Right lung (tissue), 10 donors: ENCODE results near the gene GALNT11. TPM values are rescaled to one million over a fixed set of nuclear protein-coding genes. Genes with fewer than 3 reads are reported as not detected.
"Not testable (repeated sequence)": the region's sequence is repeated elsewhere in the genome, so short reads cannot be mapped to it uniquely, and the experiment has no call there.

Source experiments
- DNase-seq, 2 donors: peaks; one replicate each; pipeline ENCODE4 v3.0.0-alpha.2; 2013
- long read RNA-seq, 8 donors: transcript quantifications; one replicate each; lab custom pipeline, GENCODE V29; 2026
- polyA plus RNA-seq, 5 donors: library from polyadenylated mRNA; unstranded; fragments of 120-200 nt; gene quantifications; one replicate each; pipeline versions ENCODE4 v1.2.1 to v1.2.3, GENCODE V29; 2013; ENCODE audit warnings: inconsistent platforms in 1 of 5, low replicate concordance in 1 of 5; ENCODE audit not compliant: insufficient read length in 5 of 5, insufficient read depth in 1 of 5

Gene GALNT11
- 10 to 100 TPM; 61.3 to 67.2 (median 65.7) TPM for polyA plus RNA-seq
- long read RNA-seq, donor 1, transcript GALNT11-205 (12 exons, 2,727 nt) = major isoform, 21 of 28 reads
- long read RNA-seq, donor 1, partial matches to known transcripts = 6 of 28 reads
- long read RNA-seq, donor 1, other reads (novel, unspliced or antisense) = 0 of 28 reads
- long read RNA-seq, donor 2, transcript GALNT11-205 (12 exons, 2,727 nt) = major isoform, 15 of 15 reads
- long read RNA-seq, donor 2, partial matches to known transcripts = 0 of 15 reads
- long read RNA-seq, donor 2, other reads (novel, unspliced or antisense) = 0 of 15 reads
- long read RNA-seq, donor 3, transcript GALNT11-205 (12 exons, 2,727 nt) = major isoform, 10 of 10 reads
- long read RNA-seq, donor 3, partial matches to known transcripts = 0 of 10 reads
- long read RNA-seq, donor 3, other reads (novel, unspliced or antisense) = 0 of 10 reads
- long read RNA-seq, donor 4, transcript GALNT11-205 (12 exons, 2,727 nt) = major isoform, 8 of 14 reads
- long read RNA-seq, donor 4, partial matches to known transcripts = 6 of 14 reads
- long read RNA-seq, donor 4, other reads (novel, unspliced or antisense) = 0 of 14 reads
- long read RNA-seq, donor 5, transcript GALNT11-205 (12 exons, 2,727 nt) = major isoform, 16 of 27 reads
- long read RNA-seq, donor 5, partial matches to known transcripts = 11 of 27 reads
- long read RNA-seq, donor 5, other reads (novel, unspliced or antisense) = 0 of 27 reads
- long read RNA-seq, donor 6, transcript GALNT11-205 (12 exons, 2,727 nt) = major isoform, 18 of 18 reads
- long read RNA-seq, donor 6, partial matches to known transcripts = 0 of 18 reads
- long read RNA-seq, donor 6, other reads (novel, unspliced or antisense) = 0 of 18 reads
- long read RNA-seq, donor 7, transcript GALNT11-205 (12 exons, 2,727 nt) = major isoform, 30 of 30 reads
- long read RNA-seq, donor 7, partial matches to known transcripts = 0 of 30 reads
- long read RNA-seq, donor 7, other reads (novel, unspliced or antisense) = 0 of 30 reads
- long read RNA-seq, donor 8, transcript GALNT11-205 (12 exons, 2,727 nt) = major isoform, 8 of 8 reads
- long read RNA-seq, donor 8, partial matches to known transcripts = 0 of 8 reads
- long read RNA-seq, donor 8, other reads (novel, unspliced or antisense) = 0 of 8 reads

DNA sequence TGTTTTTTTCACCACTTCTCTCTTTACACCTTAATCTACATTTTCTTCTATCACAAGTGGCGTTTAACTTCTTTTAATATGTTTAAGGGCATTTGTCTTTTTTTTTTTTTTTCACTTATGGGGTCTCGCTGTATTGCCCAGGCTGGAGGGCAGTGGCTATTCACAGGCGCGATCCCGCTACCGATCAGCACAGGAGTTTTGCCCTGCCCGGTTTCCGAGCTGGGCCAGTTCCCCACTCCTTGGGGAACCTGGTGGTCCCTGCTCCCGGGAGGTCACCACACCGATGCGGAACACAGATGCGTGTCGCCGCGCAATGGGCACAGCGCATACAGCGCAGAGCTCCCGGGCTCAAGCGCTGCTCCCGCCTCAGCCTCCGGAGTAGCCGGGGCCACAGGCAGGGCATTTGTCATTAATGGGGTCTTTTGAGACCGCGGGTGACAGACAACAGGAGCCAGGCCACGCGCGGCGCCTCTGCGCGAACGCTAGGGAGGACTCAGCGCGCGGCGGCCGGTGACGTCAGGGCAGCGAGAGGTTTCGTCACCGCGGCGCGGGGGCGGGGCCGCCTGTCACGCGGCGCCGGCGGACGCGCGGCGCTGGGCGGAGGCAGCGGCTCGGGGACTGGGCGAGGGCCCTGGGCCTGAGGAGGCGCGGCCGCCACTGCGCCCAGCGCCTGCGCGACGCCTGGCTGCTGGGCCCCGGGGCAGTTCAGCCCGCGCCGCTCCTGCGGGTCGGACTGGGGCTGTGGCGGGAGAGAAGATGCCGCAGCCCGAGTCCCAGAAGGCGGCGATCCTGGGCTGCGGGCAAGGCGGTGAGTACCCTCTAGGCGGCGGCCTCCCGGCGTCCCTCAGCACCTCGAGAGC, at the start of gene GALNT11:
Gene GALNT11 (plus strand): TSS at position 598 of the 860 bp plus-strand sequence. CDS start 68,554 bp downstream, outside the sequence.
- peak; percentile 87 for DNase-seq

DNA sequence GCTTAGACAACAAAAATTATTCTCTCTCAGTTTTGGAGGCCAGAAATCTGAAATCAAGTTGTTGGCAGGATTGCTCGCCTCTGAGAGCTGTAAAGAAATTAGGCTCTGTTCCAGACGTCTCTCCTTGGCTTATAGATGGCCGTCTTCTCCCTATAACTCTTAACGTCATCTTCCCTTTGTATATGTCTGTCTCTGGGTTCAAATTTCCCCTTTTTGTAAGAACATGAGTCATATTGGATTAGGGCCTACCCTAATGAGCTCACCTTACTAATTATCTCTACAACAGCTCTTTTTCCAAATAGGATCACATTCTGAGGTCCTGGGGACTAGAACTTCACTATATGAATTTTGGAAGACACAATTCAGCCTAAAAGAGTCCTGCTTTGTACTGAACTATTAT, 46.9 kb upstream of the GALNT11 start:
- DNase-seq = no peak

DNA sequence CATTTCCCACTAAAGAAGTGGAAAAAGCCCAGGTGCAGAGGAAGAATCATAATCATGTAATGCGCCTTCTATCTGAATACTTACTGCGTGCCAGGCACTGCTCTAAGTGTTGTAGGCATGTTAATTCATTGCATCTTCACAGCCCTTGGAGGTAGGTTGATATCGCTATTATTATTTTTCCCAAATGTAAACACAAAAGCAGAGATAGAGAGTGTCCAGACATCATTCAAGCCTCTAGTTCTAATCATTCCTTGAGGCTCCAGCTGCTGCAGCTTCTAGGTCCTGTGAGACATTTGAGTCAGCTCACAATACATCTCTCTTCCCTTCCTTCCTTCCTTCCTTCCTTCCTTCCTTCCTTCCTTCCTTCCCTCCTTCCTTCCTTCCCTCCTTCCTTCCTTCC, 44.3 kb upstream of the GALNT11 start:
- DNase-seq = no peak

DNA sequence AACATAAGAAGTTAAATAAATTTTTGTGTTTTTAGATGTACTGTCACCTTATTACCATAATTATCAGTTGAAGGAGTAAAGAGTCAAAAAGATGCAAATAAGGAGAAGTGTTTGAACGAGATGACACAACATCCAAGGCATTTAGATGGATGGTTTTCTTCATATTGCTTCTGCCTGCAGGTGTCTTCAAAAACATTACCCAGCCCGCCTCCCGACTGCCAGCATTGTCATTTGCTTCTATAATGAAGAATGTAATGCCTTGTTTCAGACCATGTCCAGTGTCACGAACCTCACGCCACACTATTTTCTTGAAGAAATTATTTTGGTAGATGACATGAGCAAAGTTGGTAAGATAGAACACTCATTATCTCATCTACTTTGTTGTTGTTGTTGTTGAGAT, 42.7 kb upstream of the GALNT11 start:
- DNase-seq = no peak

DNA sequence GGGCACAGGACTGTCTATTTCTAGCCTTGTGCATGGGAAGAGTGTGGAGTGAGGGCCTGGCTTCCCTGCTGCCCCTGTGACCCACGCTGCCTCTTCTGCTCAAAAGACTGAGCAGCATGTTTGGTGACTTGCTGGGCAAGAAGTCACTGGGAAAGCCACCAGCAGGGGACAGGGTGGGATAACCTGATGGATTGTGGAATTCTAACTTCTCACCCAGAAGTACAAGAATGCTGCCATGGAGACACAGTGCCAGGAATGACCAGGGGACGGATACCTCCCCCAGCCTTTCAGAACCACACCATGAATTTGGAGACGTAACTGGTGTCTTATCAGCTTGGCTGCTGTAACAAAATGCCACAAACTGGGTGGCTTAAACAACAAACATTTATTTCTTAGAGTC, 40.9 kb upstream of the GALNT11 start:
- no peak for DNase-seq

DNA sequence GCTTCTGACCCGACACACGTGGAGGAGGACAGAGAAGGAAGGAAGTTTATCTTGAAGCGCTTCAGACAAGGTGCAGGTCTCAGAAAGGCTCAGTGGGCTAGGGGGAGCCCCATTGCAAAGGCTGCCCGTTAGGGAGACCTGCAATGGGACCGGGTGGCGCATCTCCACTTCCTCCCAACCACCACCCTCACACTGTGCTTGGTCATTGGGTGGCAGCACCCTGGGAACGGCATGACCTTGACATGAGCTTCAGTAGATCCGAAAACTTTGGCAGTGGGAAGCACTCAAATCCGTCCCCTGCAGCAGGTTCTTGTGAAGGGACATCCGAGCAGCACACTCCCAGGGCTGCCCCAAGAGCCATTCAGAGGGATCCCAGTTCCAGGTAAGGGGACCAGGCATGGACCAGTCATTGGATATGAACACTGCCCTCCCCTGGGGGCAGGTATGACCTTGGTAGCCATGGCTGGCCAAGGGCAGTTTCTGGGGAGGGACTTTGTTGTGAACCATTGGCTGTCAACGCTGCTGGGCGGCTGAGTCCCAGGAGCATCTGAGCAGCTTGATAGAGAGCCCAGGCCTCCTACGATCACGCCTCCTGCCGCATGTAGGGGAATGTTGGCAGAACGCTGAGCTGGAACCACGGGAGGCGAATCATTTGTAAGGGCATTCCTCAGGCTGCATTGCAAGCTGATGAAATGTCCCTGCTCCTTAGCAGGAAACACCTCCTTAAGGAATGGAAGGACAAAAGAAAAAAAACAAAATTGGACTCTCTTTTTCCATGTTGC, 37.5 kb upstream of the GALNT11 start:
- no peak for DNase-seq

DNA sequence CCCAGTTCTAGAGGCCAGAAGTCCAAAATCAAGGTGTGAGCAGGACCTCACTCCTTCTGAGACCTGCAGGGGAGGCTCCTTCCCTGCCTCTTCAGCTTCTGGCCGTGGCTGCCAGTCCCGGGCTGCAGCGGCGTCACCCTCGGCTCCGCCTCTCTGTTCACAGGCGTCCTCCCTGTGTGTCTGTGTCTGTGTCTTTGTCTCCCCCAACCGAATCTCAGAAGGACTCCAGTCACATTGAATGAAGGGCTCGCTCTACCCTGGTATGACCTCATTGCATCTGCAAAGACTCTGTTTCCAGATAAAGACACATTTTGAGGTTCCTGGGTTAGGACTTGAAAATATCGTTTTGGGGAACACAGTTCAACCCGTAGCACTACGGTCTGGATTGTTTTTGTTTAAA, 33.1 kb upstream of the GALNT11 start:
- DNase-seq = peak; percentile 17 to 22

DNA sequence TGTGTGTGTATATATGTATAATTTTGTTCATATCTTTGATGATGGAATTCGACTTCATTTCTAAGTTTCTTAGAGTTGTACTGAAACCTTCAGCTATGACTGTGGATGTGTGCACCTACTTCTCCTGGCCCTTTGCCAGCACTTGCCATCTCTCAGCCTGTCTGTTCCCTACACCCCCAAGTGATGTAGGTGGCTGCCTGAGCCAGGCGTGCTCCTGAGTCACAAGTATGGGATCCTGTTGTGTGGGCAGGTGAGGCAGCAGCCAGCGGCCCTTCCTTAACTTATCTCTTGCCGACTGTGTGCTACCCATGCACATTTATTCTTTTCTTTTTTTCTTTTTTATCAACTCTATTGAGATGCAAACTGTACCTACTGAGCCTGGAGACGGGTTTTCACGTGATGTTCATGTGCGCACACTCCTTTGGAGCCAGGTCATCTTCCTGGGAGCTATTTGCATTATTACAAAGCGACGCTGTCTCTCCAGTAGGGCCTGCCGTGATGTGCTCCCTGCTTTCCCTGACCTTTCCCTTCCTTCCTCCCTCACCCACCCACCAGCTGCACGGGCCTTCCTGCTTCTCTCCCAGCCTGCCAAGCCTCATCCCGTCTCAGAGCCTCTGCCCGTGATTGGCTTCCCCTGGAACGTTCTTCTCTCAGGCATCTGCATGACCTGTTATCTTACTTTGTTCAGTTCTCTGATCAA, 31.3 kb upstream of the GALNT11 start:
- no peak for DNase-seq

DNA sequence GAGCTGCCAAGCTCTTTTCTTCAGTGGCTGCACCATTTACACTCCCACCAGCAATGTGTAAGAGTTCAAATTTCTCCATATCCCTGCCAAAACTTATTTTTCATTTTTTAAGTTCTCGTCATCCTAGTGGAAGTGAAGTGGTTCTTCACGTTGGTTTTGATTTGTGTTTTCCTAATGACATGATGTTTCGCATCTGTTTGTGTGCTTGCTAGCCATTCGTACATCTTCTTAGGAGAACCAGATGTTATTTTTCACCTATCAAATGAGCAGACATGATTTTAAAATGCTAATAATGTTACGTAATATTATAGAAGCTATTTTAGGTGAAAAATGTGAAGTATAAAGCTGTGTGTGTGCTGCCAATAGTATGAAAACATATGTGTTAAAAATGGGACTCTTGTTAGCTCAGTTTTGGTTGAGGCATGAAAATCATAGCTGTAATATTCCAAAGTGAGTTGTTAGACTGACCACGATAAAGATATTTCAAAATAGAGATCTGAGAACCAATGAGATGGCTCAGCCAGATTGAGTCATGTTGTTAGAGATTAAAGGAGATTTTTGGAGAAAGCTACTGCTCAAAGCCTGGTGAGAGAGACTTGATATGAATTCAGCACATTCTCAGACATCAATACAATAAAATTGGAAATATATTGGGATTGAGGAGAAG, 25.9 kb upstream of the GALNT11 start:
- DNase-seq = peak; percentile 38 to 46

DNA sequence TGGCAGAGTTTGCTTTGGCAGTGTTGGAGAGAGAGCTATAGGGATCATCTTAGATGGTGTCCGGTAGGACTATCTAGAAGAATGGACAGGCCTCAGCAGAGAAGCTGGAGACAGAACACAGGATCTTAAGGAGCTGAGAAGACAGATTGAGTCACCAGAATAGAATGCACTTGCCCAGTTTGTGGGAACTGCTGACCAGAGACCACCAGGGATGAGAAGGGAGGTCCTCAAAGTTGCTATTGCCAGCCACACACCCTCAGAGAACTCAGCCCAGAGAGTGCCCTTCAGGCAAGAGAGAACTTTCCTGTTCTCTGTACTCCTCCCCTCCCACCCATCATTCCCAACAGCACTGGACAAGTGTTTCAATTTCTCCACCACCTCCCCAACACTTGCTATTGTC, 25.3 kb upstream of the GALNT11 start:
- DNase-seq = no peak

DNA sequence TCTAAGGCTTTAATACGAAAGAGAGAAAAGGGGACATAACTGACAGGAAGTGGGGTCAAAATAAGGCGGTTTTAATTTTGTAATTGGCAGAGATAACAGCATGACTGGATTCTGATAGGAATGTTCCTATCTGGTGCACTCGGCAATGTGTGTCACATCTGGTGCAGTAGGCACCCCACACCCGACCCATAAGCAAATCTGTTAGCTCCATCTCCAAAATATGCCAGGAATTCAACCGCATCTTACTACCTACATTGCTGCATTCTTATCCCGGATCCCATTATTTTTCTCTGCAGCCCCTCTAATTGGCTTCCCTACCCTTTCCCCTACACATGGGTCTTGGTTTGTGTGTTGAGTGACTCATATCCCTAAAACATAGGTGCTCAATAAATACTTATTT, 19.1 kb upstream of the GALNT11 start:
- DNase-seq = no peak

DNA sequence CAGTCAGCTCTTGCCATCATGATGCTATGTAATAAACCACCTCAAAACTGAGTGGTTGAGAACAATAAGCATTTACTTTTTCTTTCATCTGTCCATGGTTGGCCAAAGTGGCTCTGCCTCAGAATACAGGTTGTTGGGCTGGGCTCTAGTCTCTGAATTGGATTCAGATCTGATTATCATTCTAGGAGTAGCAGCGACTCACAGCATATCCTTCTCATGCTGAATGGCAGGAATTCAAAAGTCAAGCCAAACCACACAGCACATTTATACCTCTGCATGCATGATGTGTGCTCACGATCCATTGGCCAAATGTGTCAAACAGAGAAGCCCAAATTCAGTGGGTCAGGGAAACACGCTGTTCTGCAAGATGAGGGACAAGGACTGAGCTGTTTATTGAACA, 13.6 kb upstream of the GALNT11 start:
- DNase-seq = no peak

DNA sequence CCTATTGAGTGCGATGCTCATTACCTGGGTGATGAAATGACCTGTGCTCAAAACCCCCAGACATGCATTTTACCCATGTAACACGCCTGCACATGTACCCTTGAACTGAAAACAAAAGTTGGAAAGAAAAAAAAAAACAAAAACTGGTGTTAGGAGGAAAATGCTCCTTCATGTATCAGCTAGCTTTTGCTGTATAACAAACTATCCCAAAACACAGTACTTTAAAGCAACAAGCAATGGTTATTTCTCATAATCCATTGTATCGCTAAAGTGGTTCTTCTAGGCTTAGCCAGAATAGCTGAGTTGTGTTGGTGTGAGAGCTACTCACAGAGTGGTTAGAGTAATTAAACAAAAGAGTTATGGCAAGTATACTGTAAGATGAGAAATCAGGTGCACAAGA, 12.2 kb upstream of the GALNT11 start:
- DNase-seq = no peak

DNA sequence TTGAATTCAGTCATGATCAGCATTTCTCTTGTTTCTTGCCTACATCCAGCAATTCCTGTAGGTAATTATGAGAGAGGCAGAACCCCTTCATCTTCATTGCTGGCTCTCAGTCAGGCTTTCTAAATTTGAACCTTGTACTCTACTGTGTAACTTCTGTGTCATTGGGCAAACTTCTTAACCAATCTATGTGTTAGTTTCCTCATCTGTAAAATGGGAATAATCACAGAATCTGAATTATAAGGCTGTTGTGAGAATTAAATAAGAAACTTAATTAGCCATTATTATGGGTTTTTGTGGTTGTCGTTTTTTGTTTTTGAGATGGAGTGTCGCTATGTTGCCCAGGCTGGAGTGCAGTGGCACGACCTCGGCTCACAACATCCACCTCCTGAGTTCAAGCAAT, 11.5 kb upstream of the GALNT11 start:
- DNase-seq = no peak

DNA sequence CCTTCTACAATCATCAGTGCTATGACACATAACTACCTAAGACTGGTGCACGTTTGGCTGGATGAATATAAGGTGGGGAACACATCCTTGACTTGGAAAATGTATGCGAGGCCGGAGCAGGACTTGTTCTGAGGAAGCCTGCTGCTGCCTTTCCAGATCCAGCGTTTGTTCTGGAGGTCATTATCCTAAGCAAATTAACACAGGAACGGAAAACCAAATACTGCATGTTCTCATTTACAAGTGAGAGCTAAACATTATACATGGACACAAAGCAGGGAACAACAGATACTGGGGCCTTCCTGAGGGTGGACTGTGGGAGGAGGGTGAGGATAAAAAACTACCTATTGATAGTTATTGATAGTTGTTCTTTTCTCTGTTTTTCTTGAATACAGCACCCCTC, 10.8 kb upstream of the GALNT11 start:
- no peak for DNase-seq

DNA sequence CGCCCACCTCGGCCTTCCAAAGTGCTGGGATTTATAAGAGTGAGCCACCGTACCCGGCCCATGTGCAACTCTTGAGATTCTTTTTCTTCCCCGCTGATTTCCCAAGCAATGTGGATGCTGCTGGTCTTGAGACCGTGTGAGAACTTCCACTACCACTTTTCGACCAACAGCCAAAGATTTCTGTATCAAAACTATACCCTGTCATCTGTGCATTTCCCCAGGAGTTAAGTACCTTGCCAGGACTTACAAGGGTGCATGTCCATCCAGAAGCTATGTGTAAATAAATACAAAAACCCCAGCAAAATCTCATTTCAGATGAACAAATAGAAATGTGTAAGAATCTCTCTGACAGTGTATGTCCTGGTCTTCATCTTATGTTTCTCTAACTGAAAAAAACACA, 9.9 kb upstream of the GALNT11 start:
- no peak for DNase-seq

DNA sequence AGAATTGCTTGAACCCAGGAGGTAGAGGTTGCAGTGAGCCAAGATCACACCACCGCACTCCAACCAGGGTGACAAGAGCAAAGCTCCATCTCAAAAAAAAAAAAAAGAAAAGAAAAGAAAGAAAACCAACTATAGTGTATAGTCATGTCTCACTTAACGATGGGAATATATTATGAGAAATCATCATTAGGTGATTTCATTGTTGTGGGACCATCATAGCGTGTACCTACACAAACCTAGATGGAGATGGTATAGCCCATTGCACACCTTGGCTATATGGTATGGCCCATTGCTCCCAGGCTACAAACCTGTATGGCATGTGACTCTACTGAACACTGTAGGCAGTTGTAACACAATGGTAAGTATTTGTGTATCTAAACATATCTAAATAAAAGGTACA, 8.5 kb upstream of the GALNT11 start:
- no peak for DNase-seq

DNA sequence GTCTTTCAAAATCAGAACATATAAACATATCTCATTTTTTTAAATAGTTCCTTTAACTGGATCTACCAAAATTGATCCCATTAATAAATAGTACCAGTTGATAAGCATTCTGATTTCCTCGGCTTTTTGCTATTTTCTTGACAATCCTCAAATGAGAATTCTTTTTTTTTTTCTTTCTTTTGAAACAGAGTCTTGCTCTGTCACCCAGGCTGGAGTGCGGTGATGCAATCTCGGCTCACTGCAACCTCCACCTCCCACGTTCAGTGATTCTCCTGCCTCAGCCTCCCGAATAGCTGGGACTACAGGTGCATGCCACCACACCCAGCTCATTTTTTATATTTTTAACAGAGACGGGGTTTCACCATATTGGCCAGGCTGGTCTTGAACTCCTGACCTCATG, 7.8 kb upstream of the GALNT11 start:
- DNase-seq = not testable (repeated sequence)

DNA sequence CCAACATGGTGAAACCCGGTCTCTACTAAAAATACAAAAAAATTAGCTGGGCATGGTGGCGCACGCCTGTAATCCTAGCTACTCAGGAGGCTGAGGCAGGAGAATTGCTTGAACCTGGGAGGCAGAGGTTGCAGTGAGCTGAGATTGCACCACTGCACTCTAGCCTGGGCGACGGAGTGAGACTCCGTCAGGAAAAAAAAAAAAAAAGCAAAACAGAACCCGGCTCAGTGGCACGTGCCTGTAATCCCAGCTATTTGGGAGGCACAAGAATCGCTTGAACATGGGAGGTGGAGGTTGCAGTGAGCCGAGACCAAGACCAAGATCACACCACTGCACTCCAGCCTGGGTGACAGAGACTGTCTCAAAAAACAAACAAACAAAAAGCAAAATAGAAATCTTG, 3.7 kb upstream of the GALNT11 start:
- DNase-seq = not testable (repeated sequence)
